Epithelial cell of proximal tubule (primary cell): ENCODE measurements around the gene FAAH2. TPM values are rescaled to one million over a fixed set of nuclear protein-coding genes. Genes with fewer than 3 reads are reported as not detected.
"Not testable (repeated sequence)": the region's sequence is repeated elsewhere in the genome, so short reads cannot be mapped to it uniquely, and the experiment has no call there.

Source experiments
- DNase-seq: peaks from one replicate; pipeline ENCODE4 v3.0.0-alpha.2; 2011; ENCODE audit warnings: low read depth
- H3K4me3 ChIP-seq: 2 replicates; pipeline ENCODE4 v1.5.1; 2011; ENCODE audit warnings: low read depth, mild to moderate bottlenecking, low read length
- total RNA-seq: library from RNA; depleted of rRNA; stranded (reverse); fragments of >200 nt; gene quantifications from 2 replicates; pipeline ENCODE4 v1.2.3, GENCODE V29; 2015
- TF ChIP-seq, protein P1 (sequence below): conservative IDR thresholded peaks from 2 replicates; pipeline ENCODE4 v1.5.1; 2012; ENCODE audit warnings: low read depth, mild to moderate bottlenecking, low read length

The FAAH2 gene
- total RNA-seq, 1 donor from 2014 or later, result 6.7 TPM

DNA sequence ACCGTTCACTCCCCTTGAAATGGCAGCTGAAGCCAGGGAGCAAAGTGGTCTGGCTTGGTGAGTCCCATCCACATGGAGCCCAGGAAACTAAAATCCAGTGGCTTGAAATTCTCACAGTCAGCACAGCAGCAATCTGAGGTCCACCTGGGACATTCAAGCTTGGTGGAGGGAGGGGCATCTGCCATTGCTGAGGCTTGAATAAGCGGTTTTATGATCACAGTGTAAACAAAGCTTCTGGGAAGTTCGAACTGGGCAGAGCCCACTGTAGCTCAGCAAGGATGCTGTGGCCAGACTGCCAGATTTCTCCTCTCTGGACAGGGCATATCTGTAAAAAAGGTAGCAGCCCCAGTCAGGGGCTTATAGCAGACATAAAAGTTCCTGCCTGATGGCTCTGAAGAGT lies 15.5 kb upstream of the FAAH2 start:
- no peak overlapping the region for H3K4me3 ChIP-seq
- DNase-seq, result no peak
- TF ChIP-seq, protein P1, sequence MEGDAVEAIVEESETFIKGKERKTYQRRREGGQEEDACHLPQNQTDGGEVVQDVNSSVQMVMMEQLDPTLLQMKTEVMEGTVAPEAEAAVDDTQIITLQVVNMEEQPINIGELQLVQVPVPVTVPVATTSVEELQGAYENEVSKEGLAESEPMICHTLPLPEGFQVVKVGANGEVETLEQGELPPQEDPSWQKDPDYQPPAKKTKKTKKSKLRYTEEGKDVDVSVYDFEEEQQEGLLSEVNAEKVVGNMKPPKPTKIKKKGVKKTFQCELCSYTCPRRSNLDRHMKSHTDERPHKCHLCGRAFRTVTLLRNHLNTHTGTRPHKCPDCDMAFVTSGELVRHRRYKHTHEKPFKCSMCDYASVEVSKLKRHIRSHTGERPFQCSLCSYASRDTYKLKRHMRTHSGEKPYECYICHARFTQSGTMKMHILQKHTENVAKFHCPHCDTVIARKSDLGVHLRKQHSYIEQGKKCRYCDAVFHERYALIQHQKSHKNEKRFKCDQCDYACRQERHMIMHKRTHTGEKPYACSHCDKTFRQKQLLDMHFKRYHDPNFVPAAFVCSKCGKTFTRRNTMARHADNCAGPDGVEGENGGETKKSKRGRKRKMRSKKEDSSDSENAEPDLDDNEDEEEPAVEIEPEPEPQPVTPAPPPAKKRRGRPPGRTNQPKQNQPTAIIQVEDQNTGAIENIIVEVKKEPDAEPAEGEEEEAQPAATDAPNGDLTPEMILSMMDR, result no peak

DNA sequence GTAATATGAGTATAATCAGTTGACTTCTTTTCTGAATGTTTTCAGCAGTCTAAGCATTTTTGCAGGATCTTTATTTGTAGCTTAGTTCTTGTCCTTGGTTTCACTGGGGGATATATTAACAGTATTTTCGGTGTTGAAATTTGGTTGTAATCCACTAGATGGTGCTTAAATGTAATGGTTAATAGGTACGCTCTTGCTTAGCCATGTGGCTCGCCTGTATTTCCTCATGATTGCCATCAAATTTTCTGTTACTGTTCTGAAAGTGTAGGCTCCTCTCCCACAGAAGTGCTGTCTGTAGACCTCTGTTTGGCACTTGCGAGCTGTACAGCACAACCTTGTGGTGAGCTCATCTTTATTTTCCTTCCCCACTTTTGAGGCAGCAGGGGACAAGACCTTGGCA lies 3.9 kb upstream of the FAAH2 start:
- TF ChIP-seq, protein P1, result peak; percentile 12

DNA sequence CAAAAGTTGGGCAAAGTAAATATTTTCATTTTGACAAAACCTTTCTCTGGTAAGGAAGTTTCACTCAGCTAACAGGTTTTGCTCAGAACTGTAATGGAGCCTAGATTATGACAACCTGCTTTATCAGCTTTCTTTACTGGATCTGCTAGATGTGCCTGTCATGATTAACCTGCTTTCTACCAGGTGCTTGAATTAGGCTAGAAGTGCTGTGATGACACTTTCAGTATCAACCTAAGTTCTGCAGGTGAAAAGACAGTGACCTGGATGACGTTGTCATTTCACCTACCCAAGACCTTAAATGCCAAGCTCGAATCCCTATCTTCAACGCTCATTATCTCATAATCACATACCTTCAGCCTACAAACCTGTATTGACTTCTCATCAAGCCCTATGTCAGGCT lies 1.5 kb upstream of the FAAH2 start:
- H3K4me3 ChIP-seq, result no peak overlapping the region
- no peak for DNase-seq
- TF ChIP-seq, protein P1, result no peak

More for the DNA sequence above, 3.9 kb upstream of the FAAH2 start:
- H3K4me3 ChIP-seq, result no peak overlapping the region
- DNase-seq, result no peak

DNA sequence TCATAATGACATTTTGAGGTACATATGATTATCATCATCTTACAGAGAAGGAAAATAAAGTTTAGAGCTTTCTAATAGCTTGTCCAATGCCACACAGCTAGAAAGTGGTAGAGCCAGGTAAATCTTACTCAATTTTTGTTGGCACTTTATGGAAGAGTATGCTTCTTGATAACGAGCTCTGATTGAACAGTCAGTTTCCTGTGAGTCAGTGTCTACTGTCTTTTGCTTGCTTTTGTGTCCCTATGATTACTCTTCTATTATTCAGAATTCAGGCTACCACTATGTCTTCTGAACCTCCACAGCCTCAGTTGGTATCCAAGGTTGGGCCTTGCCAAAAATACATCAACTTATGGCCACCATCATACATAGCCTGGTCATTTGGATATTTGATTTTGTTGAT lies 2.6 kb downstream of the FAAH2 start:
- TF ChIP-seq, protein P1, result no peak
- DNase-seq, result no peak

DNA sequence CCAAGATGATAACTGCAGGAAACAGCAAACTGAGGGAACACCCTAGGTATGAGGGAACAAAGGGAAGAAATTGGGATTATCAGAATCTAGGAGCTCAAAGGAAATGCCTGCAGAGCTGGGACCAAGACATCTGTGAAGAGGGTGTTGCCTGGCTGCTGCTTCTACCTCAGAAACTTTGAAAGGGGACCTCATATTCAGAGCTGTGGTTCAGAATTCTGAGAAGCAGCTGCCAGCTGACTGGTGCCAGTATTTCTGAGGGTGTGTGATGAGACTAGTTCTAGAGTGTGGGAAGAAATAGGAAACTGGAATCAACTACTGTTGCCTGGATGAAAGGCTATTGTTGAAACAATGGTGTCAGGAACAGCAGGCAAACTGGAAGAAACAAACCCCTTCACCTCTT lies 8.5 kb downstream of the FAAH2 start:
- no peak for DNase-seq
- TF ChIP-seq, protein P1, result no peak
- H3K4me3 ChIP-seq, result no peak overlapping the region

More for the DNA sequence above, 2.6 kb downstream of the FAAH2 start:
- H3K4me3 ChIP-seq, result no peak overlapping the region

DNA sequence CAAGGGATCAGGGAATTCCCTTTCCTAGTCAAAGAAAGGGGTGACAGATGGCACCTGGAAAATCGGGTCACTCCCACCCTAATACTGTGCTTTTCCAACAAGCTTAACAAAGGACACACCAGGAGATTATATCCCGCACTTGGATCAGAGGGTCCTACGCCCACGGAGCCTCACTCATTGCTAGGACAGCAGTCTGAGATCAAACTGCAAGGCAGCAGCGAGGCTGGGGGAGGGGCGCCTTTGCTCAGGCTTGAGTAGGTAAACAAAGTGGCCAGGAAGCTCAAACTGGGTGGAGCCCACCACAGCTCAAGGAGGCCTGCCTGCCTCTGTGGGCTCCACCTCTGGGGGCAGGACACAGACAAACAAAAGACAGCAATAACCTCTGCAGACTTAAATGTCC lies 9.2 kb downstream of the FAAH2 start:
- DNase-seq, result not testable (repeated sequence)

DNA sequence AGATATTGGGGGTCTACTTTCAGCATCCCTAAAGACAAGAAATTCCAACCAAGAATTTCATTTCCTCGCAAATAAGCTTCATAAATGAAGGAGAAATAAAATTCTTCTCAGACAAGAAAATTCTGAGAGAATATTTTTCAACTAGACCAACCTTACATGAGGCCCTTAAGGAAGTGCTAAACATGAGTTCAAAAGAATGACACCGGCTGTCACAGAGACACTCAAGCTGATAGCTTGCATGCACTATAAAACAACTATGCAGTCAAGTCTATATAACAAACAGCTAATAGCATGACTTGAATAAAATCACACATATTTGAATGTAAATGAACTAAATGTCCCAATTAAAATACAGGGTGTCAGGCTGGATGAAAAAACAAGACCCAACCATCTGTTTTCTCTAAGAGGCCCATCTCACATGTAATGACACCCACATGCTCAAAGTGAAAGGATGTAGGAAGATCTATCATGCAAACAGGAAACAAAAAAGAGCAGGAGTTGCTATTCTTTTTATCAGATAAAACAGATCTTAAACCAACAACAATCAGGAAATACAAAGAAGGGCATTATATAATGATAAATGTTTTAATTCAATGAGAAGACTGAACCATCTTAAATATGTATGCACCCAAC lies 27.2 kb downstream of the FAAH2 start:
- TF ChIP-seq, protein P1, result no peak
- H3K4me3 ChIP-seq, result no peak overlapping the region
- no peak for DNase-seq

More for the DNA sequence above, 9.2 kb downstream of the FAAH2 start:
- not testable (repeated sequence) for H3K4me3 ChIP-seq

DNA sequence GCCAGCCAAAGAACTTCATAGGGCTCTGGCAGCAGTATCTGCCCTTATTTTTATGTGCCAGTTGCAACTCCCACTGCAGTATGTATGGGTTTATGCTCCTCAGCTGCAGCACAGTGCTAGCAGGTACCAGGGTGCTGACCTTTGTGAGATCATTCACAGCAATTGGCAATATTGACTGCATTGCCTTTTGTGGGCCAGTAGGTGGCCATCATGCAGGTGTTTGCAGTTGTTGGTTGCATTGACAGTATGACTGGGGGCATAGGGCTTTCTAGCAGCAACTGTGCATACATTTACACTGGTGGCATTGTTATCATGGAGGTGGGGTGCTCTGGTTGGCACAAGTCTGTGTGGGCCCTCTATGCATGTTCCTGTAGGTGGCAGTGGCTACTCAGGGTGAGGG lies 42.5 kb downstream of the FAAH2 start:
- DNase-seq, result no peak
- TF ChIP-seq, protein P1, result no peak
- H3K4me3 ChIP-seq, result no peak overlapping the region

DNA sequence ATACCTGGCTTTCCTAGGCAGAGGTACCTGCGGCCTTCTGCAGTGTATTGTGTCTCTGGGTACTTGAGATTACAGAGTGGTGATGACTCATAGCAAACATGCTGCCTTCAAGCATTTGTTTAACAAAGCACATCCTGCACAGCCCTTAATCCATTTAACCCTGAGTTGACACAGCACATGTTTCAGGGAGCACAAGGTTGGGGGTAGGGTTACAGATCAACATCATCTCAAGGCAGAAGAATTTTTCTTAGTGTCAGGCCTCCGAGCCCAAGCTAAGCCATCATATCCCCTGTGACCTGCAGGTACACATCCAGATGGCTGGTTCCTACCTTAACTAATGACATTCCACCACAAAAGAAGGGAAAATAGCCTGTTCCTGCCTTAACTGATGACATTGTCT lies 49.3 kb downstream of the FAAH2 start:
- H3K4me3 ChIP-seq, DNase-seq: not testable (repeated sequence)
